ENCODE data around the gene ARID1B.

The ARID1B gene

GRCh38 chr6:157224178-157224950 is 447.2 kb downstream of the ARID1B start:
- Histone ChIP-seq H3K4me1 (peaks cover 14% of the 10 kb centered on the region), H3K36me3 (no peaks in the 10 kb centered on the region), H3K9me3 (no peaks in the 10 kb centered on the region), H3K27me3 (no peaks in the 10 kb centered on the region), H3K4me3 (ENCODE audit: low read depth, low read length) (no peak overlapping the region)
- no peak for TF ChIP-seq CTCF (IDR thresholded peaks at IDR 0.05; ENCODE audit: low read depth, low read length)
- DNase-seq, result no peak

GRCh38 chr6:157224951-157225574 is 447.9 kb downstream of the ARID1B start:
- Histone ChIP-seq H3K27me3 (no peaks in the 10 kb centered on the region), H3K9me3 (no peaks in the 10 kb centered on the region), H3K4me1 (peaks cover 14% of the 10 kb centered on the region), H3K36me3 (no peaks in the 10 kb centered on the region), H3K4me3 (ENCODE audit: low read depth, low read length) (no peak overlapping the region)
- no peak for TF ChIP-seq CTCF (IDR thresholded peaks at IDR 0.05; ENCODE audit: low read depth, low read length)
- DNase-seq, result peak; percentile 53

GRCh38 chr6:157225575-157225995 is 448.4 kb downstream of the ARID1B start:
- no peak for TF ChIP-seq CTCF (IDR thresholded peaks at IDR 0.05; ENCODE audit: low read depth, low read length)
- no peak for DNase-seq
- no peaks in the 10 kb centered on the region for H3K27me3 ChIP-seq
- H3K9me3 ChIP-seq, result no peaks in the 10 kb centered on the region
- H3K4me1 ChIP-seq, result peaks cover 14% of the 10 kb centered on the region
- H3K4me3 ChIP-seq (ENCODE audit: low read depth, low read length), result no peak overlapping the region
- H3K36me3 ChIP-seq, result no peaks in the 10 kb centered on the region

GRCh38 chr6:157226026-157226625 is 448.9 kb downstream of the ARID1B start:
- TF ChIP-seq CTCF (IDR thresholded peaks at IDR 0.05; ENCODE audit: low read depth, low read length), result no peak

GRCh38 chr6:157226761-157227160 is 449.6 kb downstream of the ARID1B start:
- H3K36me3 ChIP-seq, result no peaks in the 10 kb centered on the region
- no peaks in the 10 kb centered on the region for H3K27me3 ChIP-seq
- H3K4me1 ChIP-seq, result peaks cover 14% of the 10 kb centered on the region
- TF ChIP-seq CTCF (IDR thresholded peaks at IDR 0.05; ENCODE audit: low read depth, low read length), result no peak
- H3K4me3 ChIP-seq (ENCODE audit: low read depth, low read length), result no peak overlapping the region
- H3K9me3 ChIP-seq, result no peaks in the 10 kb centered on the region
- no peak for DNase-seq

More at GRCh38 chr6:157226026-157226625, 448.9 kb downstream of the ARID1B start:
- no peaks in the 10 kb centered on the region for H3K9me3 ChIP-seq
- H3K4me1 ChIP-seq, result peaks cover 14% of the 10 kb centered on the region
- H3K27me3 ChIP-seq, result no peaks in the 10 kb centered on the region
- DNase-seq, result no peak
- no peak overlapping the region for H3K4me3 ChIP-seq (ENCODE audit: low read depth, low read length)
- H3K36me3 ChIP-seq, result no peaks in the 10 kb centered on the region
